Esophagus squamous epithelium (tissue), 4 donors: ENCODE data around the gene ACOT11.

ENCODE experiments used
- CTCF ChIP-seq, 6 experiments: fragments of 450-650 bp in 4 of 6; fragments of 200-600 bp in 2 of 6; sonication (generic) in 2 of 6; IDR thresholded peaks; one replicate each; pipeline ENCODE4 v1.5.1; 2016 to 2019; ENCODE audit warnings: antibody characterized with exemption in 6 of 6, mild to moderate bottlenecking in 4 of 6, moderate library complexity in 4 of 6
- POLR2A ChIP-seq, 4 donors: fragments of 450-650 bp; IDR thresholded peaks; one replicate each; pipeline ENCODE4 v1.6.1; 2017; ENCODE audit warnings: antibody characterized with exemption in 4 of 4, mild to moderate bottlenecking in 4 of 4, moderate library complexity in 3 of 4

GRCh38 chr1:54540582-54541295 lies 7.3 kb upstream of the ACOT11 start:
- no peak for TF ChIP-seq CTCF (IDR thresholded peaks at IDR 0.05)
- TF ChIP-seq POLR2A (IDR thresholded peaks at IDR 0.05) = no peak
